ENCODE measurements around the gene HARS1.

Gene HARS1

DNA sequence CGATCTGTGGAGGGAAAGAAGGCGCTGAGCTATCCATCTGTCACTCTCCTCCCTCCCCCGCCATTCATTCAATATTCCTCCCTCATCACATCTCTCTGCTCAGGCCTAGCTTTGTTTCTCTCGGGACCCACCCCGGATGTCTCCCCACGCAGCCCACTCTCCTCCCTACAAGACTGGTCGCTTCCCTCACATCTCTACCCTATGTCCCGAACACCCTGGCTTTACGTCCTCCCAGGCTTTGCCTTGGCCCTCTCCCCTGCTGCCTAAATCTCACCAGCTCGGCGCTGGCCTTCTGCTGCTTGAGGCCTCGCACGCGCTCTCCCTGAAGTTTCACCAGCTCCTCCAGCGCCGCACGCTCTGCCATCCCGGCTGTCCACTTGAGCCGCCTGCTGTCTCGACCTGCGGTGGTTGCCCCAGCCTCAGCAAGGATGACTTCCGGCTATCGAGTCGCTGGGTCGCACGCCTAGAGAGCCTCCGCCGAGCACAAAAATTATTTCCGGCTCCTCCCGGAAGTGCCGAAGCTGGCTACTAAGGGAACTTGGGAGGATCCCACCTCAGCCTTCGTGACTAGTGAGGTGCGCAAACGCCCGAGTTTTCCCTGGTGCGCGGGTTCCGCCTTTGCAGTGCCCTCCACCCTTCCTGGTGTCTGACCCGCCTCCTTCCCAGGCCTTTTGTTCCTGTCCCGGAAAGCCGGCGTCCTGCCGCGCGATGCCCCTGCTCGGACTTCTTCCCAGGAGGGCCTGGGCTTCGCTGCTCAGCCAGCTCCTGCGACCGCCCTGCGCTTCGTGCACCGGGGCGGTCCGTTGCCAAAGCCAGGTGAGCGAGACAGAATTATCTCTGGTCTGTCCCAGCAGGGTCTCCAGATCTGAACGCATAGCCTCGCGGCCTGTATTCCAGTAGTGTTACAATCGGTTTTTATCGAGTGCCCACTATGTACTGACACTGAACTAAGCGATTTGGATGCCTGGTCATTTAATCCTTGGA is at the start of gene HARS1, which contains the start of gene HARS2:
TSS of gene HARS1 (minus strand) at position 430 of the 984 bp plus-strand sequence. CDS start at position 364, 66 bp downstream.
TSS of gene HARS2 (plus strand) at position 515 of the 984 bp plus-strand sequence. CDS start at position 709, 194 bp downstream.
- peak within 1 kb of the TSS; percentile 89 for H3K9ac ChIP-seq (ENCODE audit: low read length)
- H3K4me1 ChIP-seq (ENCODE audit: low read length): peaks cover 10% of the 10 kb centered on the region
- TF ChIP-seq, protein P1, sequence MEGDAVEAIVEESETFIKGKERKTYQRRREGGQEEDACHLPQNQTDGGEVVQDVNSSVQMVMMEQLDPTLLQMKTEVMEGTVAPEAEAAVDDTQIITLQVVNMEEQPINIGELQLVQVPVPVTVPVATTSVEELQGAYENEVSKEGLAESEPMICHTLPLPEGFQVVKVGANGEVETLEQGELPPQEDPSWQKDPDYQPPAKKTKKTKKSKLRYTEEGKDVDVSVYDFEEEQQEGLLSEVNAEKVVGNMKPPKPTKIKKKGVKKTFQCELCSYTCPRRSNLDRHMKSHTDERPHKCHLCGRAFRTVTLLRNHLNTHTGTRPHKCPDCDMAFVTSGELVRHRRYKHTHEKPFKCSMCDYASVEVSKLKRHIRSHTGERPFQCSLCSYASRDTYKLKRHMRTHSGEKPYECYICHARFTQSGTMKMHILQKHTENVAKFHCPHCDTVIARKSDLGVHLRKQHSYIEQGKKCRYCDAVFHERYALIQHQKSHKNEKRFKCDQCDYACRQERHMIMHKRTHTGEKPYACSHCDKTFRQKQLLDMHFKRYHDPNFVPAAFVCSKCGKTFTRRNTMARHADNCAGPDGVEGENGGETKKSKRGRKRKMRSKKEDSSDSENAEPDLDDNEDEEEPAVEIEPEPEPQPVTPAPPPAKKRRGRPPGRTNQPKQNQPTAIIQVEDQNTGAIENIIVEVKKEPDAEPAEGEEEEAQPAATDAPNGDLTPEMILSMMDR (IDR thresholded peaks at IDR 0.05; ENCODE audit: low read depth, low read length): no peak
- TF ChIP-seq EZH2phosphoT487 (IDR thresholded peaks at IDR 0.05; ENCODE audit: low read depth): no peak
- H4K20me1 ChIP-seq (ENCODE audit: insufficient read depth, low read length): no peaks in the 10 kb centered on the region
- peaks cover 8% of the 10 kb centered on the region for H3K36me3 ChIP-seq (replicated peaks; ENCODE audit: low read depth, low read length)
- H3K27me3 ChIP-seq (ENCODE audit: low read depth, low read length): no peaks in the 10 kb centered on the region
- peaks cover 39% of the 10 kb centered on the region for H3K79me2 ChIP-seq (ENCODE audit: low read length)
- H3K4me2 ChIP-seq (ENCODE audit: low read length): peak within 1 kb of the TSS; percentile 94
- peak within 1 kb of the TSS; percentile 44 for H3K27ac ChIP-seq (ENCODE audit: low read length)
- H2AFZ ChIP-seq (ENCODE audit: low read depth, low read length): peak within 1 kb of the TSS; percentile 82
- no peaks in the 10 kb centered on the region for H3K9me3 ChIP-seq (ENCODE audit: insufficient read depth, low read length)
- H3K4me3 ChIP-seq (ENCODE audit: low read length): peak within 1 kb of the TSS; percentile 98

DNA sequence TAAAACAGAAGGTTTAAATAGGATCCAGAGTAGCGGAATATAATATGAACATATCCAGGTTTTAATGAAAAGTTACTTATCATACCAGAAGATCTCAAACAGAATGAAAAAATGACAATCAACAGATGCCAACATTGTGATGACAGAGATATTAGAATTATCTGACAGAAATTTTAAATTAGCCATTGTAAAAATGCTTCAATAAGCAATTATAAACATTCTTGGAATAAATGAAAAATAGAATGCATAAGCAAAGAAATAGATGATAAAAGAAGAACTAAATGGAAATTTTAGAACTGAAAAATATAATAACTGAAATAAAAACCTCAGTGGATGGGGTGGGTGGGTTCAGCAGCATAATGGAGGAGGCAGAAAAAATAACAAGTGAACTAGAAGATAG is 46.3 kb upstream of the HARS1 start:
- H3K4me3 ChIP-seq (ENCODE audit: low read length): no peak overlapping the region
- TF ChIP-seq, protein P1 (IDR thresholded peaks at IDR 0.05; ENCODE audit: low read depth, low read length): no peak
- TF ChIP-seq EZH2phosphoT487 (IDR thresholded peaks at IDR 0.05; ENCODE audit: low read depth): no peak
- H3K27ac ChIP-seq (ENCODE audit: low read length): no peak overlapping the region
- H4K20me1 ChIP-seq (ENCODE audit: insufficient read depth, low read length): no peaks in the 10 kb centered on the region
- no peaks in the 10 kb centered on the region for H3K27me3 ChIP-seq (ENCODE audit: low read depth, low read length)
- H2AFZ ChIP-seq (ENCODE audit: low read depth, low read length): no peak overlapping the region
- no peak overlapping the region for H3K9ac ChIP-seq (ENCODE audit: low read length)
- no peaks in the 10 kb centered on the region for H3K36me3 ChIP-seq (replicated peaks; ENCODE audit: low read depth, low read length)
- H3K4me2 ChIP-seq (ENCODE audit: low read length): no peak overlapping the region
- no peaks in the 10 kb centered on the region for H3K9me3 ChIP-seq (ENCODE audit: insufficient read depth, low read length)
- H3K4me1 ChIP-seq (ENCODE audit: low read length): no peaks in the 10 kb centered on the region
- H3K79me2 ChIP-seq (ENCODE audit: low read length): no peaks in the 10 kb centered on the region

DNA sequence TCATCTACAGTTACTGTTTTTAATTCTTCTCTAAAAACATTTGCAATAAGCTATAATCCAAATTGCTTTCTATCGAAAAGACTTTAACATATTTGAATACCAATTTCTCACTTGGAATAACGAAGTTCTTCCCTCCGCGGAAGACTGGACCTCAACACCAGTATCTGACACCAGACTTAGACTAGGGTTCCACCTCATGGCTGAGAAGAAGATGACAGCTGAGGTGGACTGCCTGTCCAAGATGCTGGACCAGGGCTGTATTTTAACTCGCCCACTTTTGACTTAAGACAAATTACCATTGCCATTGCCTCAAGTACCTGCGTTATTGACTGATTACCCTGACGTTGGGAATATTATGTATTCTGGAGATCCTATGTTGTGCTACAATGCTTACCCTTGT is 43.2 kb upstream of the HARS1 start:
- H3K4me3 ChIP-seq (ENCODE audit: low read length): no peak overlapping the region
- H3K27ac ChIP-seq (ENCODE audit: low read length): no peak overlapping the region
- no peaks in the 10 kb centered on the region for H3K9me3 ChIP-seq (ENCODE audit: insufficient read depth, low read length)
- no peaks in the 10 kb centered on the region for H3K4me1 ChIP-seq (ENCODE audit: low read length)
- TF ChIP-seq EZH2phosphoT487 (IDR thresholded peaks at IDR 0.05; ENCODE audit: low read depth): no peak
- H2AFZ ChIP-seq (ENCODE audit: low read depth, low read length): no peak overlapping the region
- no peak overlapping the region for H3K4me2 ChIP-seq (ENCODE audit: low read length)
- no peaks in the 10 kb centered on the region for H3K79me2 ChIP-seq (ENCODE audit: low read length)
- no peaks in the 10 kb centered on the region for H4K20me1 ChIP-seq (ENCODE audit: insufficient read depth, low read length)
- no peaks in the 10 kb centered on the region for H3K36me3 ChIP-seq (replicated peaks; ENCODE audit: low read depth, low read length)
- no peaks in the 10 kb centered on the region for H3K27me3 ChIP-seq (ENCODE audit: low read depth, low read length)
- no peak overlapping the region for H3K9ac ChIP-seq (ENCODE audit: low read length)

GRCh38 chr5:140733098-140733497 is 41.9 kb upstream of the HARS1 start:
- Histone ChIP-seq H3K27me3 (ENCODE audit: low read depth, low read length) (no peaks in the 10 kb centered on the region), H3K4me1 (ENCODE audit: low read length) (no peaks in the 10 kb centered on the region), H3K4me2 (ENCODE audit: low read length) (no peak overlapping the region), H3K79me2 (ENCODE audit: low read length) (no peaks in the 10 kb centered on the region), H2AFZ (ENCODE audit: low read depth, low read length) (no peak overlapping the region), H3K27ac (ENCODE audit: low read length) (no peak overlapping the region), H4K20me1 (ENCODE audit: insufficient read depth, low read length) (no peaks in the 10 kb centered on the region), H3K4me3 (ENCODE audit: low read length) (no peak overlapping the region), H3K9ac (ENCODE audit: low read length) (no peak overlapping the region), H3K9me3 (ENCODE audit: insufficient read depth, low read length) (no peaks in the 10 kb centered on the region), H3K36me3 (replicated peaks; ENCODE audit: low read depth, low read length) (no peaks in the 10 kb centered on the region)
- TF ChIP-seq, protein P1 (IDR thresholded peaks at IDR 0.05; ENCODE audit: low read depth, low read length): no peak
- no peak for TF ChIP-seq EZH2phosphoT487 (IDR thresholded peaks at IDR 0.05; ENCODE audit: low read depth)
